GM10847 (cell line): ENCODE data around the gene SEPTIN1.

Experiments used
- POLR2A ChIP-seq: IDR thresholded peaks from 2 replicates; pipeline ENCODE4 v1.6.1; 2011; ENCODE audit not compliant: insufficient read length; ENCODE audit errors: extremely low read depth

Gene SEPTIN1

GRCh38 chr16:30382111-30382881 lies at the start of gene SEPTIN1:
Gene SEPTIN1, minus strand, starts transcription at chr16:30382561. Its CDS starts 19 bp downstream, at chr16:30382542.
- peak; percentile 73 for TF ChIP-seq POLR2A

- TF ChIP-seq POLR2A = no peak
Observed at GRCh38 chr16:30430428-30430970, 48.1 kb upstream of the SEPTIN1 start.

GRCh38 chr16:30429678-30430427 lies 47.5 kb upstream of the SEPTIN1 start, which contains the start of gene DCTPP1:
Gene DCTPP1, minus strand, starts transcription at chr16:30430030. Its CDS starts 50 bp downstream, at chr16:30429980.
- peak; percentile 41 for TF ChIP-seq POLR2A

GRCh38 chr16:30429418-30429677 lies 47.0 kb upstream of the SEPTIN1 start:
- TF ChIP-seq POLR2A = no peak

- no peak for TF ChIP-seq POLR2A
Observed at GRCh38 chr16:30428055-30428454, 45.7 kb upstream of the SEPTIN1 start.

- TF ChIP-seq POLR2A = no peak
Observed at GRCh38 chr16:30421010-30421409, 38.6 kb upstream of the SEPTIN1 start.

GRCh38 chr16:30418350-30419181 lies 36.2 kb upstream of the SEPTIN1 start:
- TF ChIP-seq POLR2A = no peak

- peak; percentile 14 for TF ChIP-seq POLR2A
Observed at GRCh38 chr16:30417529-30418349, 35.4 kb upstream of the SEPTIN1 start.

GRCh38 chr16:30416624-30417528 lies 34.5 kb upstream of the SEPTIN1 start:
- no peak for TF ChIP-seq POLR2A

GRCh38 chr16:30416047-30416603 lies 33.8 kb upstream of the SEPTIN1 start:
- no peak for TF ChIP-seq POLR2A

GRCh38 chr16:30414159-30414558 lies 31.8 kb upstream of the SEPTIN1 start:
- no peak for TF ChIP-seq POLR2A

- no peak for TF ChIP-seq POLR2A
Observed at GRCh38 chr16:30413112-30413806, 30.9 kb upstream of the SEPTIN1 start.
